Measurements from ENCODE around the gene ASF1B. TPM values are rescaled to one million over a fixed set of nuclear protein-coding genes. Genes with fewer than 3 reads are reported as not detected.

ASF1B gene
- polyA plus RNA-seq, 1 donor, result 8.6 TPM

GRCh38 chr19:14135355-14135754 is 1.0 kb downstream of the ASF1B start:
- no peak for DNase-seq

GRCh38 chr19:14127929-14128509 is 8.4 kb downstream of the ASF1B start:
- no peak for DNase-seq

GRCh38 chr19:14127176-14127575 is 9.2 kb downstream of the ASF1B start:
- DNase-seq, result no peak

GRCh38 chr19:14122924-14123323 is 13.5 kb downstream of the ASF1B start:
- no peak for DNase-seq

- no peak for DNase-seq
These were observed 15.9 kb downstream of the ASF1B start for GRCh38 chr19:14120497-14120780.

- DNase-seq, result no peak
These were observed 16.5 kb downstream of the ASF1B start for GRCh38 chr19:14119644-14120496.

GRCh38 chr19:14119146-14119545 is 17.2 kb downstream of the ASF1B start:
- DNase-seq, result no peak

- DNase-seq, result peak; percentile 78
These were observed 18.0 kb downstream of the ASF1B start for GRCh38 chr19:14118165-14119051.

- peak; percentile 100 for DNase-seq
These were observed 18.7 kb downstream of the ASF1B start, which contains the start of gene PRKACA for GRCh38 chr19:14117668-14118164. TSS of gene PRKACA (minus strand) at chr19:14117762. CDS start at chr19:14117547, 215 bp downstream.

GRCh38 chr19:14116918-14117578 is 19.3 kb downstream of the ASF1B start:
- DNase-seq, result no peak

GRCh38 chr19:14116525-14116917 is 19.9 kb downstream of the ASF1B start:
- no peak for DNase-seq

- no peak for DNase-seq
These were observed 20.6 kb downstream of the ASF1B start for GRCh38 chr19:14115756-14116155.

GRCh38 chr19:14114854-14115253 is 21.5 kb downstream of the ASF1B start:
- no peak for DNase-seq

- DNase-seq, result no peak
These were observed 21.9 kb downstream of the ASF1B start for GRCh38 chr19:14114439-14114838.

GRCh38 chr19:14113762-14114414 is 22.5 kb downstream of the ASF1B start:
- no peak for DNase-seq

GRCh38 chr19:14112809-14113385 is 23.5 kb downstream of the ASF1B start:
- no peak for DNase-seq

- DNase-seq, result no peak
These were observed 24.2 kb downstream of the ASF1B start for GRCh38 chr19:14112051-14112808.

GRCh38 chr19:14111486-14111885 is 24.9 kb downstream of the ASF1B start:
- DNase-seq, result no peak

GRCh38 chr19:14110650-14111049 is 25.7 kb downstream of the ASF1B start:
- no peak for DNase-seq

GRCh38 chr19:14107581-14108461 is 28.6 kb downstream of the ASF1B start:
- DNase-seq, result no peak

Data from hindlimb muscle (tissue), 1 donor.